Osteoblast (primary cell): Measurements from ENCODE around the gene RNPEPL1. TPM values are rescaled to one million over a fixed set of nuclear protein-coding genes. Genes with fewer than 3 reads are reported as not detected.
A peak's percentile ranks its signal among the peaks of the same experiment; 100 is the strongest.

ENCODE experiments used
- DNase-seq: peaks from one replicate; pipeline ENCODE4 v3.0.0; 2011; ENCODE audit warnings: low spot score, mixed read lengths; ENCODE audit not compliant: insufficient read length; ENCODE audit errors: missing footprints
- H2AFZ ChIP-seq: 2 replicates; pipeline ENCODE4 v1.6.0; 2011; ENCODE audit warnings: mild to moderate bottlenecking, low read length
- H3K27ac ChIP-seq: 2 replicates; pipeline ENCODE4 v1.5.1; 2011; ENCODE audit warnings: mild to moderate bottlenecking, low read depth, low read length, moderate library complexity
- H3K27me3 ChIP-seq: 2 replicates; pipeline ENCODE4 v1.6.0; 2012; ENCODE audit warnings: mild to moderate bottlenecking, control low read depth, inconsistent platforms, low read length, moderate library complexity; ENCODE audit not compliant: insufficient read depth
- H3K36me3 ChIP-seq: 2 replicates; pipeline ENCODE4 v1.5.1; 2011; ENCODE audit warnings: mild to moderate bottlenecking, low read length, control low read depth, moderate library complexity; ENCODE audit not compliant: insufficient read depth
- H3K4me1 ChIP-seq: 2 replicates; pipeline ENCODE4 v1.5.1; 2011; ENCODE audit warnings: mild to moderate bottlenecking, low read length, control low read depth, moderate library complexity; ENCODE audit not compliant: insufficient read depth
- H3K4me2 ChIP-seq: 2 replicates; pipeline ENCODE4 v1.6.0; 2011; ENCODE audit warnings: mild to moderate bottlenecking, low read length; ENCODE audit not compliant: insufficient read depth
- H3K4me3 ChIP-seq: fragments of 200-600 bp; sonication (generic); 3 replicates; pipeline ENCODE4 v1.5.1; 2012; ENCODE audit warnings: mild to moderate bottlenecking, low read length, inconsistent platforms; ENCODE audit not compliant: insufficient read depth
- H3K79me2 ChIP-seq: 2 replicates; pipeline ENCODE4 v1.6.0; 2012; ENCODE audit warnings: mild to moderate bottlenecking, low read length, control low read depth, inconsistent platforms; ENCODE audit not compliant: insufficient read depth
- H3K9me3 ChIP-seq: 2 replicates; pipeline ENCODE4 v1.5.1; 2011; ENCODE audit warnings: low read depth, low read length, control low read depth
- H4K20me1 ChIP-seq: 2 replicates; pipeline ENCODE4 v1.6.0; 2012; ENCODE audit warnings: mild to moderate bottlenecking, low read length, control low read depth; ENCODE audit not compliant: insufficient read depth
- CTCF ChIP-seq: IDR thresholded peaks from 2 replicates; pipeline ENCODE4 v1.5.1; 2011; ENCODE audit warnings: mild to moderate bottlenecking, low read depth, low read length, moderate library complexity; ENCODE audit errors: extremely low read depth
- total RNA-seq: library from RNA; depleted of rRNA; stranded (reverse); fragments of >200 nt; gene quantifications from 2 replicates; pipeline ENCODE4 v1.2.3, GENCODE V29; 2012

RNPEPL1 gene
- total RNA-seq, 1 donor = 13.0 TPM

- no peak for DNase-seq
- no peaks in the 10 kb centered on the region for H3K27me3 ChIP-seq
- TF ChIP-seq CTCF = no peak
- H3K4me2 ChIP-seq = no peak overlapping the region
- no peak overlapping the region for H3K4me3 ChIP-seq
- peaks cover 11% of the 10 kb centered on the region for H3K4me1 ChIP-seq
- peaks cover 50% of the 10 kb centered on the region for H3K79me2 ChIP-seq
- H3K9me3 ChIP-seq = no peaks in the 10 kb centered on the region
- peak overlapping the region; percentile 79 for H3K27ac ChIP-seq
- peaks cover 31% of the 10 kb centered on the region for H4K20me1 ChIP-seq
- H3K36me3 ChIP-seq = peaks cover 4% of the 10 kb centered on the region
- no peak overlapping the region for H2AFZ ChIP-seq
Measured at GRCh38 chr2:240579071-240579762, 10.9 kb downstream of the RNPEPL1 start.

DNA sequence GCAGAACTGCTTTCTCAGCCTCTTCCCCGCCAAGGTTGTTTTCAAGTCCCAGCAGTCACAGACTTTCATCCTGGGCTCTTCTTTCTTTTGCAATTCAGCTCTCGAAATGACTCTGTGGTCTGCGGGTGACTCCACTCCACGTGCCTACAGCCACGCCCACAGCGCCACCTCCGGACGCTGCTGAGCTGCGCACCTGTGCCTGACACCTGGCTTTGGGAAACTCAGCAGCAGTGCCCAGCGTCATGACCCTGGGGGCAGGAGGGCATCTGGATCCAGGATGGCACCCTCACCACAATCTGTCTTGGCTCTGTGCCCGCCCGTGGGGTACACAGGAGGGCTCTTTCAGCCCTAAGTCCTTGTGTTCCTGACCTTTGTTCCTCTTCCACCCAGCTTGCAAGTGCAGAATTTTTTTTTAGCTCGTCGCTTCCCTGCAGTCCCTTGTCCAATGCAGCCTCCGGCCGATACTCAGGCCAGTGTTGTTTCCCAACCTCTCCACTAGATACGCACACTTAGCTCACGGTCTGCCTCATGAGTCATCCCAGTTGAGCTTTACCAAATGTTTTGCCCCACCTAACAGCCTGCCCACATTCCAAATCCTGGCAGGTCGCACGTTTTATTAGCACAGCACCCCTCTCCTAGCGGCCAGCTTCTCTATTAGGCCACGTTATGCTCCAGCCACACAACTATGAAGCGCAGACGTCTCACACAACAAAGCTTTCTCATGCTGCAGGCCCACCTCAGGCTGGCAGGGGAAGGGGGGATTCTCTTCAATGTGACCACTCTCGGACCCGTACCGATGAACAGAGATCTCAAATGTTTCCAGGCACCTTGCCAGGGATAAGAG is 11.7 kb downstream of the RNPEPL1 start:
- Histone ChIP-seq H3K79me2 (peaks cover 57% of the 10 kb centered on the region), H4K20me1 (peaks cover 37% of the 10 kb centered on the region), H3K4me1 (peaks cover 17% of the 10 kb centered on the region), H3K4me2 (peak overlapping the region; percentile 69), H3K4me3 (peak overlapping the region; percentile 54), H3K27me3 (no peaks in the 10 kb centered on the region), H2AFZ (no peak overlapping the region), H3K27ac (peak overlapping the region; percentile 79), H3K36me3 (peaks cover 4% of the 10 kb centered on the region), H3K9me3 (no peaks in the 10 kb centered on the region)
- no peak for TF ChIP-seq CTCF
- peak; percentile 98 for DNase-seq

- H2AFZ ChIP-seq = no peak overlapping the region
- H3K27ac ChIP-seq = no peak overlapping the region
- H3K79me2 ChIP-seq = peaks cover 69% of the 10 kb centered on the region
- no peaks in the 10 kb centered on the region for H3K27me3 ChIP-seq
- peaks cover 4% of the 10 kb centered on the region for H3K36me3 ChIP-seq
- no peak for TF ChIP-seq CTCF
- H3K4me1 ChIP-seq = peaks cover 26% of the 10 kb centered on the region
- H3K9me3 ChIP-seq = no peaks in the 10 kb centered on the region
- H3K4me2 ChIP-seq = no peak overlapping the region
- no peak for DNase-seq
- peaks cover 40% of the 10 kb centered on the region for H4K20me1 ChIP-seq
- no peak overlapping the region for H3K4me3 ChIP-seq
Measured at GRCh38 chr2:240581811-240582210, 13.5 kb downstream of the RNPEPL1 start.

DNA sequence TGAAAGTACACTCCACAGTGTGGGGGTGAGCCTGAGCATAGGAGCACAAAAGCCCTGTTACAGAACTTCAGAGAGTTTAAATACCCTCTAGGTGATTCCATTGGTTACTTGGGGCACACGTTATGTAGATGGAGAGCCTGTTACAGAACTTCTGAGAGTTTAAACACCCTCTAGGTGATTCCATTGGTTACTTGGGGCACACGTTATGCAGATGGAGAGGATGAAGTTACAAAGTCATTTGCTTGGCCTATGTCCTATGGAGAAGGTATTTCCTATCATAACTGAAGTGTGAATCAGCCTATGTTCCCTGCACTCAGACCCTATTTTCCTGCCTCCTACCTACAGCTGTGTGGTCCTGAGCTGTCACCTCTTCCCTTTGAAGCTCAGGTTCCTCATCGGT is 14.5 kb downstream of the RNPEPL1 start:
- Histone ChIP-seq H3K36me3 (peaks cover 4% of the 10 kb centered on the region), H3K79me2 (peaks cover 79% of the 10 kb centered on the region), H3K4me1 (peaks cover 32% of the 10 kb centered on the region), H3K4me3 (no peak overlapping the region), H3K27ac (no peak overlapping the region), H2AFZ (no peak overlapping the region), H4K20me1 (peaks cover 43% of the 10 kb centered on the region), H3K27me3 (no peaks in the 10 kb centered on the region), H3K4me2 (no peak overlapping the region), H3K9me3 (no peaks in the 10 kb centered on the region)
- DNase-seq = no peak
- TF ChIP-seq CTCF = no peak
